ENCODE measurements around the gene TSC22D2. TPM values are rescaled to one million over a fixed set of nuclear protein-coding genes. Genes with fewer than 3 reads are reported as not detected.

Gene TSC22D2
- total and polyA plus RNA-seq, 8 donors: 7.1 to 32.2 (median 17.9) TPM

DNA sequence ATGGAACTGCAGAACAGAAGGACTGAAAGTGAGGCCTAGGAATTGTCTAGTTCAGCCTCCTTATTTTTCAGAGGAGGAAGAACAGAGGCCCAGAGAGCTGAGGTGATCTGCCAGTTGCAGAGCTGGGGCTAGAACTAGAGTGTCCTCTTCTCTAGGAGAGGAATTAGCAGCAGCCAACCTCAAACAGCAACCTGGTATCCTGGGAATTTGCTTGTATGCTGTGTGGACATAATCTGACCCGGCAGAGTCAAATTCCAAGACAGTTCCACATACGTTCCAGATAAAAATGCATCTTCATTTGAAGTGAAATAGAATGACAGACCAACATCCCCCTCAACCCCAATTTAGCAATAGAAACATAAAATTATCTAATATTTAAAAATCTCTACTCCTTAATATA lies 13.5 kb upstream of the TSC22D2 start:
- no peaks in the 10 kb centered on the region for H3K27me3 ChIP-seq
- no peak for DNase-seq
- H3K27ac ChIP-seq: no peak overlapping the region
- no peaks in the 10 kb centered on the region for H3K4me1 ChIP-seq
- H3K9me3 ChIP-seq: no peaks in the 10 kb centered on the region
- no peaks in the 10 kb centered on the region for H3K36me3 ChIP-seq
- WGBS, 5 donors: 69 to 86% (median 81%) methylated on average over 2 of the region's 2 CpGs
- TF ChIP-seq POLR2A (IDR thresholded peaks at IDR 0.05) (no peak), EP300 (IDR thresholded peaks at IDR 0.05) (no peak), POLR2AphosphoS5 (IDR thresholded peaks at IDR 0.05) (no peak)
- TF ChIP-seq, protein P1, sequence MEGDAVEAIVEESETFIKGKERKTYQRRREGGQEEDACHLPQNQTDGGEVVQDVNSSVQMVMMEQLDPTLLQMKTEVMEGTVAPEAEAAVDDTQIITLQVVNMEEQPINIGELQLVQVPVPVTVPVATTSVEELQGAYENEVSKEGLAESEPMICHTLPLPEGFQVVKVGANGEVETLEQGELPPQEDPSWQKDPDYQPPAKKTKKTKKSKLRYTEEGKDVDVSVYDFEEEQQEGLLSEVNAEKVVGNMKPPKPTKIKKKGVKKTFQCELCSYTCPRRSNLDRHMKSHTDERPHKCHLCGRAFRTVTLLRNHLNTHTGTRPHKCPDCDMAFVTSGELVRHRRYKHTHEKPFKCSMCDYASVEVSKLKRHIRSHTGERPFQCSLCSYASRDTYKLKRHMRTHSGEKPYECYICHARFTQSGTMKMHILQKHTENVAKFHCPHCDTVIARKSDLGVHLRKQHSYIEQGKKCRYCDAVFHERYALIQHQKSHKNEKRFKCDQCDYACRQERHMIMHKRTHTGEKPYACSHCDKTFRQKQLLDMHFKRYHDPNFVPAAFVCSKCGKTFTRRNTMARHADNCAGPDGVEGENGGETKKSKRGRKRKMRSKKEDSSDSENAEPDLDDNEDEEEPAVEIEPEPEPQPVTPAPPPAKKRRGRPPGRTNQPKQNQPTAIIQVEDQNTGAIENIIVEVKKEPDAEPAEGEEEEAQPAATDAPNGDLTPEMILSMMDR (IDR thresholded peaks at IDR 0.05): no peak
- H3K4me3 ChIP-seq: no peak overlapping the region
- intact Hi-C loops (cut with DNase I; ENCODE audit: low total_unique reads): no loop called here

DNA sequence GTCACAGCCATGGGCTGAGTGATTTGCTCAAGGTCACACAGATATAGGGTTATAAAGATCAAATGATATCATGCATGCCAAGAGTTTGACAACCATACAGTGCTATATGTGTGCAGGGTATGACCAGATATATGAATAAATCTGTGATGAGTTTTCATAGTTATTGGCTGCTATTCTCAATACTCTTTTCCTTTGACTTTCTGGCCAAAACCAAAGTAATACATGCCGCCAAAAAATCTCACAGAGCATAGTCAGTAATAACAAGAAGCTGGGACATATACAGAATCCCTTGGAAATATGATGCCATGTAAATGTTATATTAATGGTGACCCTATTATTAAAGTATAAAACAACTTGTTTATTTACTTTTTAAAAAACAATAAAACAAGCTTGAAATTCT lies 11.6 kb upstream of the TSC22D2 start:
- Histone ChIP-seq H3K27me3 (no peaks in the 10 kb centered on the region), H3K4me1 (peaks cover 0 to 9% (median 0%) of the 10 kb centered on the region in 4 donors), H3K36me3 (no peaks in the 10 kb centered on the region), H3K4me3 (no peak overlapping the region), H3K27ac (no peak overlapping the region), H3K9me3 (no peaks in the 10 kb centered on the region)
- intact Hi-C loops (cut with DNase I; ENCODE audit: low total_unique reads): no loop called here
- WGBS, 5 donors: 0 to 58% (median 40%) methylated on average over 1 of the region's 1 CpG
- no peak for DNase-seq
- TF ChIP-seq POLR2A (IDR thresholded peaks at IDR 0.05): no peak
- no peak for TF ChIP-seq EP300 (IDR thresholded peaks at IDR 0.05)
- TF ChIP-seq, protein P1 (IDR thresholded peaks at IDR 0.05): no peak
- TF ChIP-seq POLR2AphosphoS5 (IDR thresholded peaks at IDR 0.05): no peak

DNA sequence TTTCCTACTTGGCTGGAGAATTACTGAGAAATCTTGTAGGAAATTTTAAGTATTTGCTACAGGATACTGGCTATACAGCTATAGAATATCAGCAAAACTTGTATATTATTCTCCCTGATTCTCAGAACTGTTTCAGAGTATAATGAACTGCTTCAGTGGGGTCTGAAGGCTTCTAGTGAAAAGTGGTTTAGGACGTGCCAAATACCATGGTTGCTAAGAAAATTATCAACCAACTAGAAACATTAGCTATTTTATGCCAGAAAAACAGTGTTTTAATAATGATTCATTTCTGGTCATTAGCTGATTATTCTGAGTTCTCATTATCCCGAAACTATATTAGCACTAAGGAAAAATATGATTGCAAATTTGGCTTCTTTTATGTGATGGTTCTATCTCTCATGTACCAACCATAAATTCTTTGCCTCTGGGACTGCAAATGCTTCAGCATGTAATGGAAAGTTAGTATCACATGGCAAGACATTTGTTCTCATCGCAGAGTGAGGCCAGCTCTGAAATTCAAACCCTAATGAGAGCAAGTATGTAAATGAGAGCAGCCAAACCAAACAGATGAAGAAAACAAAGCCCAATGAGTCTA lies 11.0 kb upstream of the TSC22D2 start:
- Histone ChIP-seq H3K36me3 (no peaks in the 10 kb centered on the region), H3K9me3 (no peaks in the 10 kb centered on the region), H3K4me1 (peaks cover 0 to 11% (median 0%) of the 10 kb centered on the region in 4 donors), H3K27ac (no peak overlapping the region), H3K27me3 (no peaks in the 10 kb centered on the region), H3K4me3 (no peak overlapping the region)
- peak in 1 of 2 donors; percentile 55 for DNase-seq
- WGBS, 5 donors: 77 to 92% (median 88%) methylated on average over 3 of the region's 3 CpGs
- TF ChIP-seq POLR2A (IDR thresholded peaks at IDR 0.05): no peak
- no peak for TF ChIP-seq POLR2AphosphoS5 (IDR thresholded peaks at IDR 0.05)
- TF ChIP-seq EP300 (IDR thresholded peaks at IDR 0.05): no peak
- TF ChIP-seq, protein P1 (IDR thresholded peaks at IDR 0.05): no peak
- intact Hi-C loops (cut with DNase I; ENCODE audit: low total_unique reads): no loop called here

DNA sequence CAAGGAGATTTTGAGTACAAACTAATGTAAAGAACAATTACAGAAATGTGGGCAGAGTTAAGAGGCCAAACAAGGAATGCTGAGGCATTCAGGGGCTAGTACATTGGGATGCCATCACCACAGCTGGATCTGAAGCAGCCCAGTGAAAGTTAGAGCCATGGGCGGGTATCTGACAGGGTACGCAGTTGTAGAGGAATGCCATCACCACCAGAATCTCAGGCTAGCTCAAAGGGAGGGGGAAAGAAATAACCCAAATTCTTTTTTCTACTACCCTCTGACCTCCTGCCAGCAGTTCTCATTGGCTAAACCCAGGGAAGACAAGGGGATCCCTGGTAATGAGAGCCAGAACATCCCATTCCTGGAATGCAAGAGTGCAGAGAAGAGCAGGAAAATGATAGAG lies 9.0 kb upstream of the TSC22D2 start:
- Histone ChIP-seq H3K27ac (no peak overlapping the region), H3K36me3 (no peaks in the 10 kb centered on the region), H3K9me3 (no peaks in the 10 kb centered on the region), H3K4me1 (peaks cover 0 to 11% (median 0%) of the 10 kb centered on the region in 4 donors), H3K4me3 (no peak overlapping the region), H3K27me3 (no peaks in the 10 kb centered on the region)
- intact Hi-C loops (cut with DNase I; ENCODE audit: low total_unique reads): no loop called here
- 93 to 100% (median 95%) methylated on average over 2 of the region's 2 CpGs for WGBS, 5 donors
- no peak for DNase-seq
- TF ChIP-seq EP300 (IDR thresholded peaks at IDR 0.05) (no peak), POLR2AphosphoS5 (IDR thresholded peaks at IDR 0.05) (no peak), POLR2A (IDR thresholded peaks at IDR 0.05) (no peak)
- TF ChIP-seq, protein P1 (IDR thresholded peaks at IDR 0.05): no peak

All from stomach (tissue), 9 donors.